ENCODE results near the gene PSMD4.
"Not testable (repeated sequence)": the region's sequence is repeated elsewhere in the genome, so short reads cannot be mapped to it uniquely, and the experiment has no call there.

Gene PSMD4

GRCh38 chr1:151254217-151255213 is at the start of gene PSMD4:
TSS of gene PSMD4 (plus strand) at chr1:151254734. CDS start at chr1:151254783, 49 bp downstream.
- DNase-seq: peak; percentile 68 to 96 (median 88)

- DNase-seq: not testable (repeated sequence)
Observed at GRCh38 chr1:151205381-151205965, 49.1 kb upstream of the PSMD4 start.

GRCh38 chr1:151210830-151211229 is 43.7 kb upstream of the PSMD4 start:
- DNase-seq: no peak

GRCh38 chr1:151211972-151212705 is 42.4 kb upstream of the PSMD4 start:
- DNase-seq: no peak

GRCh38 chr1:151213560-151213959 is 41.0 kb upstream of the PSMD4 start:
- no peak for DNase-seq

- no peak for DNase-seq
Observed at GRCh38 chr1:151221616-151222015, 32.9 kb upstream of the PSMD4 start.

GRCh38 chr1:151222130-151222529 is 32.4 kb upstream of the PSMD4 start:
- DNase-seq: no peak

GRCh38 chr1:151235235-151235634 is 19.3 kb upstream of the PSMD4 start:
- no peak for DNase-seq

GRCh38 chr1:151237678-151238466 is 16.7 kb upstream of the PSMD4 start:
- no peak for DNase-seq

- peak in 1 of 51 donors; percentile 2 for DNase-seq
Observed at GRCh38 chr1:151238467-151238739, 16.1 kb upstream of the PSMD4 start.

- no peak for DNase-seq
Observed at GRCh38 chr1:151242442-151242841, 12.1 kb upstream of the PSMD4 start.

GRCh38 chr1:151243683-151244216 is 10.8 kb upstream of the PSMD4 start:
- DNase-seq: no peak

- DNase-seq: no peak
Observed at GRCh38 chr1:151246786-151247185, 7.7 kb upstream of the PSMD4 start.

- DNase-seq: peak in 29 of 51 donors; percentile 2 to 57 (median 25)
Observed at GRCh38 chr1:151251656-151252470, 2.7 kb upstream of the PSMD4 start.

GRCh38 chr1:151255381-151255780 is 847 bp downstream of the PSMD4 start:
- DNase-seq: no peak

- no peak for DNase-seq
Observed at GRCh38 chr1:151259351-151259750, 4.8 kb downstream of the PSMD4 start.

- no peak for DNase-seq
Observed at GRCh38 chr1:151265446-151266236, 11.1 kb downstream of the PSMD4 start.

- no peak for DNase-seq
Observed at GRCh38 chr1:151266315-151266714, 11.8 kb downstream of the PSMD4 start.

GRCh38 chr1:151266821-151267220 is 12.3 kb downstream of the PSMD4 start:
- DNase-seq: no peak

Data from hypothalamus (tissue), 51 donors.